HFFc6 (cell line): ENCODE results near the gene ZCCHC17. TPM values are rescaled to one million over a fixed set of nuclear protein-coding genes. Genes with fewer than 3 reads are reported as not detected.
"Not testable (repeated sequence)": the region's sequence is repeated elsewhere in the genome, so short reads cannot be mapped to it uniquely, and the experiment has no call there.

ENCODE experiments used
- DNase-seq: peaks from one replicate; pipeline ENCODE4 v3.0.0-alpha.2; 2018
- H3K27ac Mint-ChIP-seq: 2 replicates; pipeline ENCODE4 v1.8.0; 2020; ENCODE audit warnings: mild to moderate bottlenecking, mixed read lengths
- H3K27me3 Mint-ChIP-seq: 2 replicates; pipeline ENCODE4 v1.8.0; 2021; ENCODE audit warnings: mild to moderate bottlenecking, moderate library complexity, mixed read lengths; ENCODE audit not compliant: insufficient read depth
- H3K36me3 Mint-ChIP-seq: 2 replicates; pipeline ENCODE4 v1.8.0; 2021; ENCODE audit warnings: low read depth, mixed read lengths
- H3K4me1 Mint-ChIP-seq: 2 replicates; pipeline ENCODE4 v1.8.0; 2020; ENCODE audit warnings: low read depth, mixed read lengths
- H3K4me3 Mint-ChIP-seq: 2 replicates; pipeline ENCODE4 v1.8.0; 2020; ENCODE audit warnings: mild to moderate bottlenecking, moderate library complexity, mixed read lengths
- H3K9me3 Mint-ChIP-seq: 2 replicates; pipeline ENCODE4 v1.8.0; 2020; ENCODE audit warnings: mild to moderate bottlenecking, mixed read lengths
- CTCF ChIP-seq: fragments of 200-600 bp; sonication (generic); IDR thresholded peaks from 2 replicates; pipeline ENCODE4 v1.5.0; 2021; ENCODE audit warnings: antibody characterized with exemption, mild to moderate bottlenecking
- total RNA-seq, 6 experiments: library from RNA; stranded (reverse); fragmentation: NEBNext Ultra II Directional; extraction: Animal tissue kit (Norgen Biotek cat#: 25700); gene quantifications; 2 replicates in 1 of 6; 3 replicates in 5 of 6; pipeline ENCODE4 v1.2.3, GENCODE V29; 2021

ZCCHC17 gene
- total RNA-seq, 6 experiments from 2014 or later = 37.4 to 42.3 (median 38.6) TPM

DNA sequence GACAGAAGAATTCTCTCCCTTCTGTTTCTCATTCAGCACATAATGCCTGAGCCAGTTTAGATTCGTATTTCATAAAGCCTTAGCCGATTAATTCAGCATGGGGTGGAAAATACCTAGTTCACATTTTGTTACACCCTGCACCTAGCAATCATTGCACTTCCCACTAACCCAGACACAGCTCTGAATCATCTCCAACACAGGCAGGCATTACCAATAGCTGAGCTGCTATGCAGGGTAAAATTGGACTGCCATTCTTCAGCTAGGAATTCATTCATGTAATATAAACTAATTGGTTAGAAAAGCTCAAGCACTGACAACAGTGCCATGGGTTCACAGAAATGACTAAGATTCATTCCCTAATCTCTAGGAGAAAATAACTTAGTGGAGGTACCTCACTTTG is 30.3 kb upstream of the ZCCHC17 start:
- TF ChIP-seq CTCF = no peak
- 0 out of 2 replicates have a peak, but pooled peaks cover 5% of the 10 kb centered on the region for H3K27me3 Mint-ChIP-seq
- H3K4me3 Mint-ChIP-seq = no peak overlapping the region
- DNase-seq = peak; percentile 38
- H3K4me1 Mint-ChIP-seq = no peaks in the 10 kb centered on the region; the same call in 1 of the 2 replicates
- no peaks in the 10 kb centered on the region for H3K9me3 Mint-ChIP-seq
- no peak overlapping the region for H3K27ac Mint-ChIP-seq
- H3K36me3 Mint-ChIP-seq = peaks cover 29% of the 10 kb centered on the region

- Mint-ChIP-seq H3K27ac (no peak overlapping the region), H3K27me3 (peaks cover 2% of the 10 kb centered on the region; the same call in 1 of the 2 replicates), H3K4me3 (no peak overlapping the region), H3K4me1 (no peaks in the 10 kb centered on the region), H3K9me3 (no peaks in the 10 kb centered on the region), H3K36me3 (peaks cover 33% of the 10 kb centered on the region)
- TF ChIP-seq CTCF = no peak
- DNase-seq = no peak
These were observed 24.5 kb upstream of the ZCCHC17 start for GRCh38 chr1:31272369-31272768.

DNA sequence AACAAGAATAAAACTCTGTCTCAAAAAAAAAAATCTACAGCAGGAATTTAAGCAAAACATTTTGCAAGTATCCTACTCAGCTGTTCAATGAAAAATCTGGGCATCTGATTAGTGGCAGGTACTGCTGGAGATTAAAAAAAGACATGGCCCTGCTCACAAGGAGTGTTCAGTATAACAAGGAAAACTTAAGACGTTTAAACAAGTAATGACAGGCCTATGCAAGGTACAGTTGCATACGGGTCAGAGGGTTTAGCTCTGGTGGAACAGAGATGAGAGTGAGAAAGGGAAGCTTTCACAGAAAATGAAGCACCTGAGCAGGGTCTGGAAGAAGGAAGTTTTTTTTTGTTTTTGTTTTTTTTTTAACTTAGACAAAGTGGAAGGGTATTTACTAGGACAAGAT is 23.2 kb upstream of the ZCCHC17 start:
- no peak for DNase-seq
- no peak overlapping the region for H3K4me3 Mint-ChIP-seq
- no peak for TF ChIP-seq CTCF
- H3K9me3 Mint-ChIP-seq = no peaks in the 10 kb centered on the region
- H3K27me3 Mint-ChIP-seq = peaks cover 2% of the 10 kb centered on the region; the same call in 1 of the 2 replicates
- peaks cover 35% of the 10 kb centered on the region for H3K36me3 Mint-ChIP-seq
- H3K4me1 Mint-ChIP-seq = no peaks in the 10 kb centered on the region
- H3K27ac Mint-ChIP-seq = peak overlapping the region; percentile 61

- peaks cover 35% of the 10 kb centered on the region for H3K36me3 Mint-ChIP-seq
- not testable (repeated sequence) for H3K27ac Mint-ChIP-seq, H3K4me1 Mint-ChIP-seq, H3K4me3 Mint-ChIP-seq, H3K9me3 Mint-ChIP-seq, DNase-seq, H3K27me3 Mint-ChIP-seq
These were observed 14.4 kb upstream of the ZCCHC17 start for GRCh38 chr1:31282426-31282825.

DNA sequence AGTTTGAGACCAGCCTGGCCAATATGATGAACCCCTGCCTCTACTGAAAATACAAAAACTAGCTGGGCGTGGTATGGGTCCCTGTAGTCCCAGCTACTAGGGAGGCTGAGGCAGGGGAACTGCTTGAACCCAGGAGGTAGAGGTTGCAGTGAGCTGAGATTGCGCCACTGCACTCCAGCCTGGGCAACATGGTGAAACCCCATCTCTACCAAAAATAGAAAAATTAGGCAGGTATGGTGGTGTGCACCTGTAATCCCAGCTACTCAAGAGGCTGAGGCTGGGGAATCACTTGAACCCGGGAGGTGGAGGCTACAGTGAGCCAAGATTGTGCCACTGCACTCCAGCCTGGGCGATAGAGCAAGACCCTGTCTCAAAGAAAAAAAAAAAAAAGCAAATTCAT is 9.0 kb upstream of the ZCCHC17 start:
- H3K27me3 Mint-ChIP-seq, H3K9me3 Mint-ChIP-seq, DNase-seq, H3K4me1 Mint-ChIP-seq, H3K4me3 Mint-ChIP-seq, H3K27ac Mint-ChIP-seq: not testable (repeated sequence)
- H3K36me3 Mint-ChIP-seq = peaks cover 24% of the 10 kb centered on the region

DNA sequence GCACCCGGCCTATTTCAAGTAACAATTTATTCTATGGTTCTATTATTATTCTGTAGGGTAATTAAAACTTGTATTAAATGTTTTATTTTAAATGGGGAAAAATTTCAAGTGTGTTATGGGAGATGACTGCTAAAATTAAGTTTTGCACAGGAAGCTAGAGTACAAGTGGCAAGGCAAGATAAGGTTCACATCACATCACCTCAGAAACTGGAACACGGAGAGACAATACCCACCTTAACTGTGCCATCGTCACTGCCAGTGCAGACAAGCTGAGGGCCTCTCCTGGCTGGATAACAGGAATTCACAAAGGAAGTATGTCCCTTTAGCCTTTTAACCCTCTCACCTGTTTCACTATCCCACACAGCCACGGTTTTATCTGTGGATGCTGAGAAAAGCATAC is 7.8 kb upstream of the ZCCHC17 start:
- TF ChIP-seq CTCF = no peak
- H3K27ac Mint-ChIP-seq = no peak overlapping the region
- H3K4me1 Mint-ChIP-seq = no peaks in the 10 kb centered on the region
- H3K9me3 Mint-ChIP-seq = no peaks in the 10 kb centered on the region
- peaks cover 18% of the 10 kb centered on the region for H3K36me3 Mint-ChIP-seq
- no peaks in the 10 kb centered on the region for H3K27me3 Mint-ChIP-seq
- no peak overlapping the region for H3K4me3 Mint-ChIP-seq
- DNase-seq = no peak
